Testis (tissue), 3 donors: ENCODE results near the gene EMC6. TPM values are rescaled to one million over a fixed set of nuclear protein-coding genes. Genes with fewer than 3 reads are reported as not detected.

Experiments used
- DNase-seq: peaks from one replicate; pipeline ENCODE4 v3.0.0-alpha.2; 2019
- H3K27ac ChIP-seq, 2 donors: fragments of 200-600 bp; sonication (generic); one replicate each; pipeline ENCODE4 v1.5.1; 2019
- H3K27me3 ChIP-seq: fragments of 200-600 bp; sonication (generic); one replicate; pipeline ENCODE4 v1.5.1; 2019
- H3K36me3 ChIP-seq: fragments of 200-600 bp; sonication (generic); one replicate; pipeline ENCODE4 v1.5.1; 2017; ENCODE audit warnings: low read depth; ENCODE audit errors: missing control alignments
- H3K4me1 ChIP-seq: fragments of 200-600 bp; sonication (generic); one replicate; pipeline ENCODE4 v1.5.1; 2019
- H3K4me3 ChIP-seq, 2 donors: fragments of 200-600 bp; sonication (generic); one replicate each; pipeline ENCODE4 v1.5.1; 2017 to 2019
- H3K9me3 ChIP-seq: fragments of 200-600 bp; sonication (generic); one replicate; pipeline ENCODE4 v1.5.1; 2017
- POLR2A ChIP-seq: fragments of 450-650 bp; IDR thresholded peaks from one replicate; pipeline ENCODE4 v1.6.1; 2017; ENCODE audit warnings: antibody characterized with exemption, mild to moderate bottlenecking, moderate library complexity
- WGBS, 2 donors: methylation state at CpG; one replicate each; pipeline ENCODE4 v1.1.5; 2018; 5-methylcytosine and 5-hydroxymethylcytosine counted together
- intact Hi-C: fragments of 100-400 bp; cut with DNase I; formaldehyde crosslinking; loops from one replicate; pipeline ENCODE4 v1.15.1; 2023; ENCODE audit warnings: low total_unique reads
- polyA plus RNA-seq: library from polyadenylated mRNA; stranded (reverse); fragments of 350-450 nt; fragmentation: Illumina TruSeq; extraction: RNeasy Lipid Tissue Mini Kit (QIAGEN cat#74804); gene quantifications from one replicate; pipeline ENCODE4 v1.2.3, GENCODE V29; 2014; ENCODE audit warnings: low read depth, low replicate concordance; ENCODE audit not compliant: insufficient read depth
- total RNA-seq, 2 donors: library from RNA; depleted of rRNA; stranded (reverse); fragments of >200 nt; gene quantifications; one replicate each; pipeline ENCODE4 v1.2.3, GENCODE V29; 2016
- TF ChIP-seq, protein P1 (sequence below), 3 experiments: fragments of 450-650 bp in 2 of 3; fragments of 200-600 bp in 1 of 3; sonication (generic) in 1 of 3; IDR thresholded peaks; one replicate each; pipeline ENCODE4 v1.5.1; 2016 to 2019; ENCODE audit warnings: antibody characterized with exemption in 3 of 3, mild to moderate bottlenecking in 2 of 3, moderate library complexity in 1 of 3

Gene EMC6
- total and polyA plus RNA-seq, 3 donors from 2014 or later: 39.0 to 74.1 (median 46.5) TPM

GRCh38 chr17:3635474-3636153 is 33.0 kb upstream of the EMC6 start:
- TF ChIP-seq POLR2A: no peak
- TF ChIP-seq, protein P1, sequence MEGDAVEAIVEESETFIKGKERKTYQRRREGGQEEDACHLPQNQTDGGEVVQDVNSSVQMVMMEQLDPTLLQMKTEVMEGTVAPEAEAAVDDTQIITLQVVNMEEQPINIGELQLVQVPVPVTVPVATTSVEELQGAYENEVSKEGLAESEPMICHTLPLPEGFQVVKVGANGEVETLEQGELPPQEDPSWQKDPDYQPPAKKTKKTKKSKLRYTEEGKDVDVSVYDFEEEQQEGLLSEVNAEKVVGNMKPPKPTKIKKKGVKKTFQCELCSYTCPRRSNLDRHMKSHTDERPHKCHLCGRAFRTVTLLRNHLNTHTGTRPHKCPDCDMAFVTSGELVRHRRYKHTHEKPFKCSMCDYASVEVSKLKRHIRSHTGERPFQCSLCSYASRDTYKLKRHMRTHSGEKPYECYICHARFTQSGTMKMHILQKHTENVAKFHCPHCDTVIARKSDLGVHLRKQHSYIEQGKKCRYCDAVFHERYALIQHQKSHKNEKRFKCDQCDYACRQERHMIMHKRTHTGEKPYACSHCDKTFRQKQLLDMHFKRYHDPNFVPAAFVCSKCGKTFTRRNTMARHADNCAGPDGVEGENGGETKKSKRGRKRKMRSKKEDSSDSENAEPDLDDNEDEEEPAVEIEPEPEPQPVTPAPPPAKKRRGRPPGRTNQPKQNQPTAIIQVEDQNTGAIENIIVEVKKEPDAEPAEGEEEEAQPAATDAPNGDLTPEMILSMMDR (IDR thresholded peaks at IDR 0.05): no peak
- WGBS, 2 donors: 16 to 21% methylated on average over 17 to 38 of the region's 38 CpGs

GRCh38 chr17:3636154-3636907 is 32.3 kb upstream of the EMC6 start, which contains the start of the genes CTNS and SHPK:
TSS of gene CTNS (plus strand) at chr17:3636760. CDS start at chr17:3640207, 3,447 bp downstream.
TSS of gene SHPK (minus strand) at chr17:3636250. CDS start at chr17:3636219, 31 bp downstream.
- Histone ChIP-seq H3K27me3 (no peaks in the 10 kb centered on the region), H3K36me3 (no peaks in the 10 kb centered on the region), H3K9me3 (no peaks in the 10 kb centered on the region), H3K4me3 (peak within 1 kb of the TSS; percentile 88 to 91), H3K27ac (peak within 1 kb of the TSS; percentile 93 to 95), H3K4me1 (peaks cover 20% of the 10 kb centered on the region)
- 0 to 1% methylated on average over 22 to 68 of the region's 68 CpGs for WGBS, 2 donors
- no peak for TF ChIP-seq POLR2A
- TF ChIP-seq, protein P1 (IDR thresholded peaks at IDR 0.05): no peak
- intact Hi-C loops: no loop called here
- DNase-seq: peak; percentile 99

More at GRCh38 chr17:3635474-3636153, 33.0 kb upstream of the EMC6 start:
- Histone ChIP-seq H3K27me3 (no peaks in the 10 kb centered on the region), H3K27ac (peak overlapping the region; percentile 93 to 95), H3K4me3 (peak overlapping the region; percentile 88 to 91), H3K9me3 (no peaks in the 10 kb centered on the region), H3K4me1 (peaks cover 24% of the 10 kb centered on the region), H3K36me3 (no peaks in the 10 kb centered on the region)
- DNase-seq: no peak
- intact Hi-C loops: no loop called here

GRCh38 chr17:3636908-3637373 is 31.7 kb upstream of the EMC6 start:
- H3K4me1 ChIP-seq: peaks cover 20% of the 10 kb centered on the region
- H3K36me3 ChIP-seq: no peaks in the 10 kb centered on the region
- H3K27ac ChIP-seq: peak overlapping the region; percentile 93 to 95
- DNase-seq: no peak
- no peaks in the 10 kb centered on the region for H3K27me3 ChIP-seq
- intact Hi-C loops: no loop called here
- H3K4me3 ChIP-seq: peak overlapping the region; percentile 88 to 91
- no peak for TF ChIP-seq POLR2A
- TF ChIP-seq, protein P1 (IDR thresholded peaks at IDR 0.05): no peak
- H3K9me3 ChIP-seq: no peaks in the 10 kb centered on the region
- WGBS, 2 donors: 1 to 2% methylated on average over 21 to 31 of the region's 31 CpGs

- H3K27ac ChIP-seq: no peak overlapping the region
- 37 to 45% methylated on average over 7 of the region's 7 CpGs for WGBS, 2 donors
- TF ChIP-seq, protein P1 (IDR thresholded peaks at IDR 0.05): no peak
- no peak for TF ChIP-seq POLR2A
- peaks cover 20% of the 10 kb centered on the region for H3K4me1 ChIP-seq
- no peaks in the 10 kb centered on the region for H3K36me3 ChIP-seq
- H3K27me3 ChIP-seq: no peaks in the 10 kb centered on the region
- intact Hi-C loops: no loop called here
- peak; percentile 37 for DNase-seq
- H3K4me3 ChIP-seq: no peak overlapping the region
- no peaks in the 10 kb centered on the region for H3K9me3 ChIP-seq
Observed at GRCh38 chr17:3639981-3640596, 28.5 kb upstream of the EMC6 start.
